Peyer's patch (tissue), 4 donors: ENCODE data around the gene ING3.

Experiments used
- CTCF ChIP-seq, 6 experiments: fragments of 450-650 bp in 4 of 6; fragments of 200-600 bp in 2 of 6; sonication (generic) in 1 of 6; IDR thresholded peaks; one replicate each; pipeline ENCODE4 v1.5.1; 2017 to 2019; ENCODE audit warnings: antibody characterized with exemption in 6 of 6, mild to moderate bottlenecking in 3 of 6, moderate library complexity in 1 of 6
- POLR2A ChIP-seq, 2 donors: fragments of 450-650 bp; IDR thresholded peaks; one replicate each; pipeline ENCODE4 v1.5.1; 2017; ENCODE audit warnings: antibody characterized with exemption in 2 of 2, mild to moderate bottlenecking in 2 of 2, moderate library complexity in 2 of 2

DNA sequence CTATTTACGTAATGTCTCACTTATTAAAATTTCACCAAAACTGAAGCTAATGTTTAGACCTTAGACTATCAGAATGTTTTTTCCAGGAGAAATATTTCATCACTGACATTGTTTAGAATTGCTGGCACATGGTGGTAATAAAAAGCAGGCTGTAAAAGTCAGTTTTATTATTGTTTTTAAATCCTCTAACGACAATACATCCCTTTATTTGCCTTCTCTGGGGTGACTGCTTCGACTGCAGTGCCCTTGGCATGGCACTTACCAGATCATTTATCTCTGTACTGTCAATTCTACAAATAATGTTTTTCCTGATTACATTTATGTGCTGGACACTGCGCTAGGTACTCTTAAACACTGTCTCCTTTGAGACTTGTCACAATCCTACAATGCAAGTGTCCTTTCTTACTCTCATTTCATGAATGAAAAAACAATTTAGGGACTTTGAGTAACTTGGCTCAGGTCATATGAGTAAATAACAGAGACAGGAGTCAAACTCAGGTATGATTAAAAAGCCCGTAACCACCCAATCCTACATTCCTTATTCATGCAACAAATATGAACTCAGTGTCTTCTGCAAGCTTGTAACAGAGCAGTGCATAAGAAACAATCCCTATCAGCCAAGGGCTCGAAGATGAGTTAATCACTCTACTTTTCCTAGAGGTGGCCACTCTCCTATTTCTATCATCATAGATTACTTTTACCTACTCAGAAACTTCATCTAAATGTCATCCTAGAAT lies 5.6 kb upstream of the ING3 start:
- TF ChIP-seq CTCF (IDR thresholded peaks at IDR 0.05) (no peak), POLR2A (IDR thresholded peaks at IDR 0.05) (no peak)
